Chondrocyte (in vitro differentiated cells): Measurements from ENCODE around the gene EPS8L3. TPM values are rescaled to one million over a fixed set of nuclear protein-coding genes. Genes with fewer than 3 reads are reported as not detected.

Source experiments
- DNase-seq: peaks from one replicate; pipeline ENCODE4 v3.0.0; 2021; ENCODE audit warnings: mixed read lengths, low spot score
- H3K27ac Mint-ChIP-seq: one replicate; pipeline ENCODE4 v1.8.0; 2021; ENCODE audit warnings: mild to moderate bottlenecking, moderate library complexity, mixed read lengths; ENCODE audit not compliant: unreplicated experiment
- H3K27me3 Mint-ChIP-seq: 2 replicates; pipeline ENCODE4 v1.8.0; 2021; ENCODE audit warnings: low read depth, mixed read lengths
- H3K36me3 Mint-ChIP-seq: 2 replicates; pipeline ENCODE4 v1.8.0; 2021; ENCODE audit warnings: low read depth, mixed read lengths
- H3K4me1 Mint-ChIP-seq: 2 replicates; pipeline ENCODE4 v1.8.0; 2021; ENCODE audit warnings: low read depth, mild to moderate bottlenecking, mixed read lengths
- H3K4me3 Mint-ChIP-seq: one replicate; pipeline ENCODE4 v1.8.0; 2021; ENCODE audit warnings: mild to moderate bottlenecking, moderate library complexity, mixed read lengths; ENCODE audit not compliant: unreplicated experiment
- H3K9me3 Mint-ChIP-seq: 2 replicates; pipeline ENCODE4 v1.8.0; 2021; ENCODE audit warnings: low read depth, mixed read lengths
- total RNA-seq: library from RNA; stranded (reverse); gene quantifications from 3 replicates; pipeline ENCODE4 v1.2.1, GENCODE V29; 2021
- TF ChIP-seq, protein P1 (sequence below): fragments of 200-600 bp; sonication (generic); IDR thresholded peaks from 2 replicates; pipeline ENCODE4 v1.5.0; 2021; ENCODE audit warnings: antibody characterized with exemption, mild to moderate bottlenecking, moderate library complexity

EPS8L3 gene
- total RNA-seq, 1 donor from 2014 or later = not detected

DNA sequence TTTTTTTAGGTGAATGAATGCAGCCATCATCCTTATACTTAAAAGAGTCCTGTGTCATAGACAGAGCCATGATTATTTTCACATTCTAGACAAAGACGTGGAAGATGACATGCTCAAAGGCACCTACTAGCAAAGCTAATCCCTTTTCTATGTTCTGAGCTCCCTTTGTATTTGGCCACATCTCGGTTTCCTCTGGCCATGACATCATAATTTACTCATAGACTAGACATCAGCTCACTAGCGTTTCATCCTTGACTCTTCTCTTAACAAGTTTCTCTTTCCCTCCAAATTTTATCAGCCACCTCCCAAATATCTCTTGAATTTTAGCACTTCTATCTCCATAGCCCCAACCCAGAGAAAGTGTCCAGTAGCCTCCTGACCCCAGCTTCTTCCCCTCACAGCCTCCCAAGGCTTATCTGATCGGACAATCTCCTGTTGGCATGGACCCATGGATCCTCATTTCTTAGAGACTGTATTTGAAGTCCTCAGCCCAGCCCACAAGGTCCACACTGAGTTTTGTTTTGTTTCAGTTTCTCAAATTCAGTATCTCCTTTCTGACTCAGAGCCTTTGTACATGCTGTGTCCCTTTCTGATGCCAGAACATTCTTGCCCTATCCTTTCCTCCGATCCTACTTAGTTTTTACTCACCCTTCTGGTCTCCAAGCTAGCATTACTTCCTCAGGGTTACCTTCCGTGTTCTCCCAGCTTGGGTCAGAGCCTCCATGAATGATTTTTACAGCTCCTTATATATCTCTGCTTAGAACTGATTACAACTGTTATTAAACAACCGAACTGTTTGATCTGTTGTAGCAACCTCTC lies 33.0 kb upstream of the EPS8L3 start:
- no peaks in the 10 kb centered on the region for H3K36me3 Mint-ChIP-seq
- no peaks in the 10 kb centered on the region for H3K27me3 Mint-ChIP-seq
- no peak overlapping the region for H3K4me3 Mint-ChIP-seq
- TF ChIP-seq, protein P1, sequence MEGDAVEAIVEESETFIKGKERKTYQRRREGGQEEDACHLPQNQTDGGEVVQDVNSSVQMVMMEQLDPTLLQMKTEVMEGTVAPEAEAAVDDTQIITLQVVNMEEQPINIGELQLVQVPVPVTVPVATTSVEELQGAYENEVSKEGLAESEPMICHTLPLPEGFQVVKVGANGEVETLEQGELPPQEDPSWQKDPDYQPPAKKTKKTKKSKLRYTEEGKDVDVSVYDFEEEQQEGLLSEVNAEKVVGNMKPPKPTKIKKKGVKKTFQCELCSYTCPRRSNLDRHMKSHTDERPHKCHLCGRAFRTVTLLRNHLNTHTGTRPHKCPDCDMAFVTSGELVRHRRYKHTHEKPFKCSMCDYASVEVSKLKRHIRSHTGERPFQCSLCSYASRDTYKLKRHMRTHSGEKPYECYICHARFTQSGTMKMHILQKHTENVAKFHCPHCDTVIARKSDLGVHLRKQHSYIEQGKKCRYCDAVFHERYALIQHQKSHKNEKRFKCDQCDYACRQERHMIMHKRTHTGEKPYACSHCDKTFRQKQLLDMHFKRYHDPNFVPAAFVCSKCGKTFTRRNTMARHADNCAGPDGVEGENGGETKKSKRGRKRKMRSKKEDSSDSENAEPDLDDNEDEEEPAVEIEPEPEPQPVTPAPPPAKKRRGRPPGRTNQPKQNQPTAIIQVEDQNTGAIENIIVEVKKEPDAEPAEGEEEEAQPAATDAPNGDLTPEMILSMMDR = no peak
- DNase-seq = peak; percentile 2
- peak overlapping the region; percentile 57 for H3K27ac Mint-ChIP-seq
- no peaks in the 10 kb centered on the region for H3K9me3 Mint-ChIP-seq
- H3K4me1 Mint-ChIP-seq = peaks cover 33% of the 10 kb centered on the region

DNA sequence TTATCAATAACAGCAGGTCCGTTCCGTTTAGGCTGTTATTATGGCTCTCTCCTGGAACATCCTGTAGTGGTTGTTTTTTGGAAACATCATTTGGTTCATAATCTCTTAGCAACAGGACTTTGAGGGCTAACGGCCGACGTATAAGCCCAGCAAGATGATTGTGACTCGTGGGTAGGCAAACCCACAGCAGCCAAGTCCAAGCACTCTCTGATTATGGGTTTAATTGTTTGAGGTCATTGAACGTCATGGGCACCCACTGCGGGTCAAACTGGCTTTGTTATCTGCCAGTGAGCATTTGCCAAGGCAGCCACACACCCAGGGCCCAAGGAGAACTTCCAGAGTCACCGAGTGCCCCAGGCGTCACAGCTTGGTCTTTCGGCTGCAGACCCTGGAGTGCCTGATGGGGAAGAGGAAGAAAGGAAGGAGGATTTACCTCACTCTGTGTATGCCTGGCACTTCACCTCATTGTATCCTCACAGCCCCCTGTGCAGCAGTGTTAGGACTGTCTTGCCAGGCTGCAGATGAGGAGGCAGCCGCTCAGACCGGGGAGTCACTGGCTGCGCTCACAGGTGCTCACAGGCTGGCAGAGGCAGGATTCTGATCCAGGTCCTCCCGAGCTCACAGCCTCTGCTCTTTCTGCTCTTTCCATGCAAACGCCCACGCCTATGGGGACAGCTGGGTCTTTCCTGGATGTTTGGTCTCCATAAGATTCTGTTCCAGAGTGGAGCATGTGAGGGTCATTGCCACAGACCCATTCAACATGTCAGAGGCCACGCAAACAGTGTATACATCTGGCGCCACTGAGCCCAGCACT lies 30.8 kb upstream of the EPS8L3 start:
- H3K4me1 Mint-ChIP-seq = peaks cover 48% of the 10 kb centered on the region
- peak; percentile 81 for DNase-seq
- no peak overlapping the region for H3K4me3 Mint-ChIP-seq
- H3K27me3 Mint-ChIP-seq = no peaks in the 10 kb centered on the region
- no peaks in the 10 kb centered on the region for H3K9me3 Mint-ChIP-seq
- TF ChIP-seq, protein P1 = no peak
- no peak overlapping the region for H3K27ac Mint-ChIP-seq
- no peaks in the 10 kb centered on the region for H3K36me3 Mint-ChIP-seq

DNA sequence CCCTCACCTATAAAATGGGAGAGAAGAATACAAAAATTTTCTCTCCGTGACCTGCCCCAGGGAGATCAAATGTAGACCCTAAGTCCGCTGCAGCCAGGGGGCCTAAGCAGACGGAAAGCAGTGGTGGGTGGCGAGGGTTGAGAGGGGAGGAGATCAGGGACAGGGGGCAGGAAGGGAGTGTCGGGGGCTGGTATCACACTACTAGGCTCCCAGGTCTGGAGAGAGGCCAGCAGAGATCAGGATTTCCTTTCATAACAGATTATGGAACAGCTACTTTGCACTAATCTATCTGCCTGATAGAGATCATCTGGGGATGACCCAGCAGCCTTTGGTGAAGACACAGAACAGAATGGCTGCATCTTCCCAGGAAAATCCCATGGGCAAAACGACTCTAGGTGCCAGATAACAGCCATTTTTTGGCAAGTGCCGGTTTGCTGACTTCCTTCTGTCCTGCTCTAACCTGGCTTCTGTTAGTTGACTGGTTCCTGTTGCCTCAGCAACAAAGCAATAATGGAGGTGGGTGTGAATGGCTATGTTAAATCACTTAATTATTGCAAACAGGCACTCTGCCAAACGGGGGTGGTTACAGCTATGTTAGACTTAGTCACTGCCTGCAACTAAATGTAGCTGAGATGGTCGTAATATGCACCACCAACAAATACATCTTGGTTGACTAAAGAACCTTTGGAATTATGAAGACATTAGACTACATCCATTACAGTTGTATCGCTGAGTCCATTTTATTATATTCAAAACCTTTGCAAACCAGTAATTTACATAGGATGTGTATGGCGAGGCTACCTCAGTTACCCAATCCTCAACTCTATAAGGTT lies 30.0 kb upstream of the EPS8L3 start:
- Mint-ChIP-seq H3K27ac (peak overlapping the region; percentile 22), H3K9me3 (no peaks in the 10 kb centered on the region), H3K27me3 (no peaks in the 10 kb centered on the region), H3K36me3 (no peaks in the 10 kb centered on the region), H3K4me3 (no peak overlapping the region), H3K4me1 (peaks cover 53% of the 10 kb centered on the region)
- peak; percentile 37 for DNase-seq
- TF ChIP-seq, protein P1 = no peak

DNA sequence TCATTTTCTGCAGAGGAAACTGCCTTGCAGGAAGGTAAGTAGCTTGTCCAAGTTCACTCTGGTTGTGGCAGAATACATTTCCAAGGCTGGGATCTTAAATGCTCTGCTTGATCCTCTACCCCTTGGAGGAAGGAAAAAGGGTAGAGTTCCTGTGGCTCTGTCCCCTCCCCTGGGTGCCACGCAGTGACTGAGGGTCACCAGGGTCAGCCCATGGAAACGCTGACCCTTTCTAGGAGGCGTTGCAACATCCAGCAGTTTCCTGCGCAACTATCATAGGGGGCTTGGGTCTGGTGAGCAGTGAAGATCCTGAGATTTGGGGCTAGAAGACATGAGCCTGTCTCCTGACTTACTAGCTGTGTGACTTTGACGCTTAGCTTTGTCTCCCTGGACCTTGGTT lies 29.4 kb upstream of the EPS8L3 start:
- H3K36me3 Mint-ChIP-seq = no peaks in the 10 kb centered on the region
- H3K27me3 Mint-ChIP-seq = no peaks in the 10 kb centered on the region
- peaks cover 57% of the 10 kb centered on the region for H3K4me1 Mint-ChIP-seq
- TF ChIP-seq, protein P1 = no peak
- H3K9me3 Mint-ChIP-seq = no peaks in the 10 kb centered on the region
- peak overlapping the region; percentile 22 for H3K27ac Mint-ChIP-seq
- DNase-seq = peak; percentile 27
- no peak overlapping the region for H3K4me3 Mint-ChIP-seq
